BJ (cell line): ENCODE measurements around the gene HPCAL1. TPM values are rescaled to one million over a fixed set of nuclear protein-coding genes. Genes with fewer than 3 reads are reported as not detected.

ENCODE experiments used
- CTCF ChIA-PET: fragments of 350-600 bp; formaldehyde crosslinking; extraction: SDS; loops from one replicate; lab custom pipeline; 2021; ENCODE audit warnings: antibody characterized with exemption, inconsistent platforms; lab: Yijun Ruan, JAX
- POLR2A ChIA-PET: fragments of 300-600 bp; sonication (Branson Sonifier 250); formaldehyde crosslinking; extraction: SDS; loops from one replicate; lab custom pipeline; 2021; ENCODE audit warnings: antibody characterized with exemption; lab: Charles Lee
- DNase-seq: peaks from one replicate; pipeline ENCODE4 v3.0.0-alpha.2; 2011; ENCODE audit warnings: low read depth
- H3K27me3 ChIP-seq: 2 replicates; pipeline ENCODE4 v1.6.0; 2011; ENCODE audit warnings: low read length; ENCODE audit not compliant: control insufficient read depth, insufficient read depth
- H3K36me3 ChIP-seq: 2 replicates; pipeline ENCODE4 v1.5.1; 2011; ENCODE audit warnings: low read length; ENCODE audit not compliant: control insufficient read depth, insufficient read depth
- H3K4me3 ChIP-seq: 2 replicates; pipeline ENCODE4 v1.5.1; 2011; ENCODE audit warnings: low read depth, mild to moderate bottlenecking, control low read depth, low read length
- CTCF ChIP-seq: IDR thresholded peaks from 2 replicates; pipeline ENCODE4 v1.5.1; 2011; ENCODE audit warnings: low read depth, mild to moderate bottlenecking, control low read depth, inconsistent platforms, low read length, moderate library complexity; ENCODE audit not compliant: insufficient read depth
- polyA plus RNA-seq: library from polyadenylated mRNA; depleted of rRNA; stranded (reverse); fragments of >200 nt; gene quantifications from 2 replicates; pipeline ENCODE4 v1.2.3, GENCODE V29; 2011

HPCAL1 gene
- polyA plus RNA-seq, 1 experiment = 17.6 TPM

GRCh38 chr2:10329580-10329879 lies 26.8 kb downstream of the HPCAL1 start:
- ChIA-PET POLR2A (no interaction called here), CTCF (interaction anchor here (0.7 to 2.1 kb wide), 2 partner anchors 12 to 67 kb away, joined by 6 to 8 read pairs; no protein-coding TSS in a partner anchor)
- DNase-seq = no peak

GRCh38 chr2:10329880-10330699 lies 27.4 kb downstream of the HPCAL1 start:
- TF ChIP-seq CTCF = no peak
- POLR2A ChIA-PET = interaction anchor here (0.6 kb wide), 1 partner anchor 9 kb away, joined by 4 read pairs; no protein-coding TSS in a partner anchor
- DNase-seq = peak; percentile 28
- CTCF ChIA-PET = interaction anchor here (0.7 kb wide), 1 partner anchor 68 kb away, joined by 8 read pairs; no protein-coding TSS in a partner anchor
- no peaks in the 10 kb centered on the region; the same call in 1 of the 2 replicates for H3K36me3 ChIP-seq
- H3K27me3 ChIP-seq = no peaks in the 10 kb centered on the region
- H3K4me3 ChIP-seq = no peak overlapping the region

More at GRCh38 chr2:10329580-10329879, 26.8 kb downstream of the HPCAL1 start:
- H3K27me3 ChIP-seq = no peaks in the 10 kb centered on the region
- H3K36me3 ChIP-seq = no peaks in the 10 kb centered on the region; the same call in 1 of the 2 replicates
- H3K4me3 ChIP-seq = no peak overlapping the region
- no peak for TF ChIP-seq CTCF

GRCh38 chr2:10330700-10331026 lies 28.0 kb downstream of the HPCAL1 start:
- Histone ChIP-seq H3K36me3 (no peaks in the 10 kb centered on the region; the same call in 1 of the 2 replicates), H3K4me3 (no peak overlapping the region), H3K27me3 (no peaks in the 10 kb centered on the region)
- ChIA-PET POLR2A (no interaction called here), CTCF (interaction anchor here (1.4 kb wide), 1 partner anchor 188 kb away, joined by 3 read pairs; no protein-coding TSS in a partner anchor)
- no peak for TF ChIP-seq CTCF
- no peak for DNase-seq

GRCh38 chr2:10331027-10331701 lies 28.5 kb downstream of the HPCAL1 start:
- DNase-seq = no peak
- CTCF ChIA-PET = interaction anchor here (1.4 kb wide), 1 partner anchor 189 kb away, joined by 3 read pairs; no protein-coding TSS in a partner anchor
- Histone ChIP-seq H3K4me3 (no peak overlapping the region), H3K27me3 (no peaks in the 10 kb centered on the region), H3K36me3 (no peaks in the 10 kb centered on the region; the same call in 1 of the 2 replicates)
- POLR2A ChIA-PET = no interaction called here
- TF ChIP-seq CTCF = no peak

- POLR2A ChIA-PET = no interaction called here
- no peaks in the 10 kb centered on the region; the same call in 1 of the 2 replicates for H3K36me3 ChIP-seq
- no peak for TF ChIP-seq CTCF
- H3K27me3 ChIP-seq = no peaks in the 10 kb centered on the region
- no peak overlapping the region for H3K4me3 ChIP-seq
- no peak for DNase-seq
- CTCF ChIA-PET = interaction anchor here (1.4 kb wide), 1 partner anchor 190 kb away, joined by 3 read pairs; no protein-coding TSS in a partner anchor
Observed at GRCh38 chr2:10331702-10332401, 29.1 kb downstream of the HPCAL1 start.
